WTC11 (cell line): ENCODE measurements around the gene TMEM260. TPM values are rescaled to one million over a fixed set of nuclear protein-coding genes. Genes with fewer than 3 reads are reported as not detected.

Experiments used
- ATAC-seq: fragments of 200-7000 bp; cut with Tn5 transposase; 2 replicates; pipeline ENCODE4 v1.10.0; 2021; ENCODE audit warnings: mild to moderate bottlenecking, moderate library complexity
- CTCF ChIA-PET: fragments of 300-600 bp; sonication (Branson Sonifier 250); formaldehyde crosslinking; loops from one replicate; lab custom pipeline; 2021; ENCODE audit warnings: antibody characterized with exemption; lab: Charles Lee
- POLR2A ChIA-PET: fragments of 350-600 bp; sonication (Branson Sonifier 250); formaldehyde crosslinking; loops from one replicate; lab custom pipeline; 2021; ENCODE audit warnings: antibody characterized with exemption; lab: Charles Lee
- DNase-seq: peaks from one replicate; pipeline ENCODE4 v3.0.0; 2021; ENCODE audit warnings: low spot score
- H3K27ac Mint-ChIP-seq: 2 replicates; pipeline ENCODE4 v1.8.0; 2021; ENCODE audit warnings: mixed read lengths
- H3K27me3 Mint-ChIP-seq: 2 replicates; pipeline ENCODE4 v1.8.0; 2021; ENCODE audit warnings: low read depth, mild to moderate bottlenecking, moderate library complexity, mixed read lengths
- H3K36me3 Mint-ChIP-seq: 2 replicates; pipeline ENCODE4 v1.8.0; 2021; ENCODE audit warnings: mixed read lengths
- H3K4me1 Mint-ChIP-seq: 2 replicates; pipeline ENCODE4 v1.8.0; 2022; ENCODE audit warnings: mixed read lengths
- H3K4me3 Mint-ChIP-seq: 2 replicates; pipeline ENCODE4 v1.8.0; 2021; ENCODE audit warnings: mild to moderate bottlenecking, moderate library complexity, mixed read lengths
- H3K9me3 Mint-ChIP-seq: 2 replicates; pipeline ENCODE4 v1.8.0; 2021; ENCODE audit warnings: mixed read lengths
- AFF4 ChIP-seq: sonication (generic); formaldehyde crosslinking; IDR thresholded peaks from 2 replicates; pipeline ENCODE4 v1.8.1; 2023; ENCODE audit warnings: mild to moderate bottlenecking, missing genetic modification reagents, borderline replicate concordance
- ATF2 ChIP-seq: sonication (generic); formaldehyde crosslinking; IDR thresholded peaks from 2 replicates; pipeline ENCODE4 v1.8.1; 2022; ENCODE audit warnings: low read depth, missing genetic modification reagents, borderline replicate concordance
- ATF3 ChIP-seq: sonication (generic); formaldehyde crosslinking; conservative IDR thresholded peaks from 2 replicates; pipeline ENCODE4 v1.8.1; 2022; ENCODE audit warnings: mild to moderate bottlenecking, missing genetic modification reagents
- CREB1 ChIP-seq: sonication (generic); formaldehyde crosslinking; IDR thresholded peaks from 2 replicates; pipeline ENCODE4 v1.8.0; 2023; ENCODE audit warnings: mild to moderate bottlenecking, missing genetic modification reagents
- ESRRA ChIP-seq: sonication (generic); formaldehyde crosslinking; IDR thresholded peaks from 2 replicates; pipeline ENCODE4 v1.8.1; 2022; ENCODE audit warnings: mild to moderate bottlenecking, missing genetic modification reagents, borderline replicate concordance
- FOXP4 ChIP-seq: sonication (generic); formaldehyde crosslinking; IDR thresholded peaks from 2 replicates; pipeline ENCODE4 v1.8.0; 2022; ENCODE audit warnings: mild to moderate bottlenecking, missing genetic modification reagents
- JAZF1 ChIP-seq: fragments of 250-450 bp; sonication (Bioruptor Pico); IDR thresholded peaks from 2 replicates; pipeline ENCODE4 v1.9.0; 2021; ENCODE audit warnings: moderate library complexity, mild to moderate bottlenecking, inconsistent platforms
- JUN ChIP-seq: sonication (generic); formaldehyde crosslinking; IDR thresholded peaks from 2 replicates; pipeline ENCODE4 v1.8.0; 2023; ENCODE audit warnings: mild to moderate bottlenecking, missing genetic modification reagents
- MAX ChIP-seq: sonication (generic); formaldehyde crosslinking; IDR thresholded peaks from 2 replicates; pipeline ENCODE4 v1.8.0; 2022; ENCODE audit warnings: mild to moderate bottlenecking, missing genetic modification reagents
- MXD4 ChIP-seq: fragments of 250-450 bp; sonication (Bioruptor Pico); IDR thresholded peaks from 2 replicates; pipeline ENCODE4 v1.8.0; 2021; ENCODE audit warnings: mild to moderate bottlenecking, moderate library complexity, borderline replicate concordance
- NFYB ChIP-seq: sonication (generic); formaldehyde crosslinking; conservative IDR thresholded peaks from 2 replicates; pipeline ENCODE4 v1.8.0; 2022; ENCODE audit warnings: low read depth, missing genetic modification reagents
- SMAD4 ChIP-seq: sonication (generic); formaldehyde crosslinking; IDR thresholded peaks from 2 replicates; pipeline ENCODE4 v1.8.0; 2022; ENCODE audit warnings: mild to moderate bottlenecking, missing genetic modification reagents
- STAT6 ChIP-seq: sonication (generic); formaldehyde crosslinking; conservative IDR thresholded peaks from 2 replicates; pipeline ENCODE4 v1.8.1; 2023; ENCODE audit warnings: mild to moderate bottlenecking, low read depth, missing genetic modification reagents, moderate library complexity
- TEAD4 ChIP-seq: sonication (generic); formaldehyde crosslinking; IDR thresholded peaks from 2 replicates; pipeline ENCODE4 v1.8.0; 2022; ENCODE audit warnings: mild to moderate bottlenecking, missing genetic modification reagents
- ZNF121 ChIP-seq: sonication (generic); formaldehyde crosslinking; IDR thresholded peaks from 2 replicates; pipeline ENCODE4 v1.8.0; 2023; ENCODE audit warnings: missing genetic modification reagents
- ZNF232 ChIP-seq: sonication (generic); formaldehyde crosslinking; IDR thresholded peaks from 2 replicates; pipeline ENCODE4 v1.8.0; 2022; ENCODE audit warnings: mild to moderate bottlenecking, missing genetic modification reagents
- ZNF281 ChIP-seq: sonication (generic); formaldehyde crosslinking; IDR thresholded peaks from 2 replicates; pipeline ENCODE4 v1.8.0; 2023; ENCODE audit warnings: mild to moderate bottlenecking, missing genetic modification reagents
- ZNF423 ChIP-seq: fragments of 250-450 bp; sonication (Bioruptor Pico); IDR thresholded peaks from 2 replicates; pipeline ENCODE4 v2.1.2; 2022; ENCODE audit warnings: mild to moderate bottlenecking, moderate library complexity
- ZNF425 ChIP-seq: fragments of 250-450 bp; sonication (Bioruptor Pico); conservative IDR thresholded peaks from 2 replicates; pipeline ENCODE4 v1.9.0; 2021; ENCODE audit warnings: mild to moderate bottlenecking
- total RNA-seq: library from RNA; stranded (reverse); gene quantifications from 3 replicates; pipeline ENCODE4 v1.2.3, GENCODE V29; 2021

The TMEM260 gene
- total RNA-seq, 1 experiment from 2014 or later: 17.9 TPM

GRCh38 chr14:56664811-56665421 lies 85.3 kb downstream of the TMEM260 start:
- no peak for DNase-seq
- Mint-ChIP-seq H3K36me3 (peaks cover 30% of the 10 kb centered on the region), H3K4me1 (peaks cover 40% of the 10 kb centered on the region), H3K27ac (no peak overlapping the region), H3K4me3 (no peak overlapping the region), H3K9me3 (peaks cover 26% of the 10 kb centered on the region), H3K27me3 (peaks cover 44% of the 10 kb centered on the region)
- TF ChIP-seq ATF3 (CRISPR knock-in tag) (no peak), ESRRA (CRISPR knock-in tag) (no peak), JUN (CRISPR knock-in tag) (no peak), ZNF425 (CRISPR knock-in tag) (no peak), MXD4 (CRISPR knock-in tag) (no peak), CREB1 (CRISPR knock-in tag) (no peak), SMAD4 (CRISPR knock-in tag) (no peak), ZNF232 (CRISPR knock-in tag) (no peak), JAZF1 (no peak), AFF4 (no peak), STAT6 (CRISPR knock-in tag) (no peak), ATF2 (CRISPR knock-in tag) (no peak), ZNF121 (no peak), NFYB (CRISPR knock-in tag) (no peak), TEAD4 (no peak)
- ChIA-PET POLR2A (no interaction called here), CTCF (interaction anchor here (1.2 kb wide), 1 partner anchor 146 kb away, joined by 3 read pairs; no protein-coding TSS in a partner anchor)
- no peak for ATAC-seq

- Mint-ChIP-seq H3K9me3 (peaks cover 26% of the 10 kb centered on the region), H3K4me1 (peaks cover 27% of the 10 kb centered on the region), H3K27me3 (peaks cover 44% of the 10 kb centered on the region), H3K27ac (peak overlapping the region; percentile 12; the same call in 1 of the 2 replicates), H3K4me3 (no peak overlapping the region), H3K36me3 (peaks cover 30% of the 10 kb centered on the region)
- ChIA-PET CTCF (interaction anchor here (0.9 kb wide), 1 partner anchor 14 kb away, joined by 4 read pairs; no protein-coding TSS in a partner anchor), POLR2A (no interaction called here)
- no peak for ATAC-seq
- no peak for DNase-seq
- TF ChIP-seq ZNF281 (CRISPR knock-in tag) (no peak), MAX (CRISPR knock-in tag) (no peak), FOXP4 (CRISPR knock-in tag) (no peak), ZNF423 (no peak)
Measured at GRCh38 chr14:56666294-56666693, 86.7 kb downstream of the TMEM260 start.
